GM19328 (cell line): Measurements from ENCODE around the gene ZGRF1.
"Not testable (repeated sequence)": the region's sequence is repeated elsewhere in the genome, so short reads cannot be mapped to it uniquely, and the experiment has no call there.

Experiments
- ATAC-seq: cut with Tn5 transposase; IDR thresholded peaks from one replicate; pipeline ENCODE4 v1.9.1; 2021; ENCODE audit warnings: mild to moderate bottlenecking, moderate library complexity; ENCODE audit not compliant: unreplicated experiment

Gene ZGRF1

GRCh38 chr4:112519689-112520597 lies 116.8 kb downstream of the ZGRF1 start:
- no peak for ATAC-seq

GRCh38 chr4:112518675-112519074 lies 118.0 kb downstream of the ZGRF1 start:
- no peak for ATAC-seq

GRCh38 chr4:112517911-112518310 lies 118.8 kb downstream of the ZGRF1 start:
- no peak for ATAC-seq

GRCh38 chr4:112517067-112517634 lies 119.6 kb downstream of the ZGRF1 start:
- ATAC-seq: no peak

- no peak for ATAC-seq
These were observed 120.1 kb downstream of the ZGRF1 start for GRCh38 chr4:112516471-112517066.

GRCh38 chr4:112516066-112516470 lies 120.6 kb downstream of the ZGRF1 start, which contains the start of gene NEUROG2:
Gene NEUROG2 (minus strand): TSS chr4:112516180. CDS start chr4:112515475, 705 bp downstream.
- ATAC-seq: no peak

- ATAC-seq: peak; percentile 35
These were observed 121.3 kb downstream of the ZGRF1 start for GRCh38 chr4:112515198-112516065.

- peak; percentile 20 for ATAC-seq
These were observed 122.0 kb downstream of the ZGRF1 start for GRCh38 chr4:112514647-112515197.

- ATAC-seq: peak; percentile 2
These were observed 122.6 kb downstream of the ZGRF1 start for GRCh38 chr4:112513971-112514646.

GRCh38 chr4:112511803-112512118 lies 124.9 kb downstream of the ZGRF1 start:
- no peak for ATAC-seq

GRCh38 chr4:112511093-112511802 lies 125.5 kb downstream of the ZGRF1 start:
- no peak for ATAC-seq

- no peak for ATAC-seq
These were observed 126.2 kb downstream of the ZGRF1 start for GRCh38 chr4:112510291-112511092.

GRCh38 chr4:112509243-112510141 lies 127.2 kb downstream of the ZGRF1 start:
- ATAC-seq: no peak

GRCh38 chr4:112508356-112508755 lies 128.4 kb downstream of the ZGRF1 start:
- ATAC-seq: no peak

- no peak for ATAC-seq
These were observed 131.9 kb downstream of the ZGRF1 start for GRCh38 chr4:112504807-112505206.

- no peak for ATAC-seq
These were observed 133.8 kb downstream of the ZGRF1 start for GRCh38 chr4:112502871-112503270.

GRCh38 chr4:112492321-112492720 lies 144.4 kb downstream of the ZGRF1 start:
- no peak for ATAC-seq

GRCh38 chr4:112490808-112491207 lies 145.9 kb downstream of the ZGRF1 start:
- not testable (repeated sequence) for ATAC-seq
